OCI-LY7 (cell line): ENCODE measurements around the gene FAM107A. TPM values are rescaled to one million over a fixed set of nuclear protein-coding genes. Genes with fewer than 3 reads are reported as not detected.

Source experiments
- BruUV-seq: library from RNA; stranded (reverse); fragments of 400-500 nt; replicated peaks from 2 replicates; lab custom pipeline; 2021; lab: Mats Ljungman, UMichigan
- CTCF ChIA-PET: fragments of 300-600 bp; sonication (Branson Sonifier 250); formaldehyde crosslinking; loops from one replicate; lab custom pipeline; 2022; ENCODE audit warnings: antibody characterized with exemption; ENCODE audit not compliant: unreplicated experiment; lab: Charles Lee
- POLR2A ChIA-PET: fragments of 300-600 bp; sonication (Branson Sonifier 250); formaldehyde crosslinking; loops from one replicate; lab custom pipeline; 2022; ENCODE audit warnings: antibody characterized with exemption; lab: Charles Lee
- DNase-seq: peaks from one replicate; pipeline ENCODE4 v3.0.0-alpha.2; 2015; ENCODE audit warnings: low spot score
- H2AFZ ChIP-seq: fragments of 200-600 bp; sonication (generic), shearing (Covaris generic); 2 replicates; pipeline ENCODE4 v1.6.1; 2014; ENCODE audit warnings: mild to moderate bottlenecking, antibody characterized with exemption, low read length, moderate library complexity
- H3K27ac ChIP-seq: fragments of 200-600 bp; sonication (generic); 2 replicates; pipeline ENCODE4 v1.5.1; 2014; ENCODE audit warnings: mixed run types, low read depth, mild to moderate bottlenecking, moderate library complexity, low read length, inconsistent platforms; ENCODE audit not compliant: poor library complexity, severe bottlenecking
- H3K36me3 ChIP-seq: fragments of 200-600 bp; sonication (generic); 2 replicates; pipeline ENCODE4 v1.6.1; 2014; ENCODE audit warnings: mild to moderate bottlenecking, antibody characterized with exemption, low read length, moderate library complexity, mixed read lengths; ENCODE audit not compliant: insufficient read depth
- H3K4me1 ChIP-seq: fragments of 200-600 bp; sonication (generic); 2 replicates; pipeline ENCODE4 v1.5.1; 2014; ENCODE audit warnings: mild to moderate bottlenecking, low read length; ENCODE audit not compliant: insufficient read depth, poor library complexity, severe bottlenecking
- H3K4me2 ChIP-seq: fragments of 200-600 bp; sonication (generic); 2 replicates; pipeline ENCODE4 v1.6.1; 2014; ENCODE audit warnings: mild to moderate bottlenecking, low read length
- H3K4me3 ChIP-seq: fragments of 200-600 bp; sonication (generic); 2 replicates; pipeline ENCODE4 v1.5.1; 2014; ENCODE audit warnings: mild to moderate bottlenecking, low read depth, low read length; ENCODE audit not compliant: poor library complexity, severe bottlenecking
- H3K79me2 ChIP-seq: fragments of 200-600 bp; sonication (generic); 2 replicates; pipeline ENCODE4 v1.6.1; 2016; ENCODE audit warnings: low read depth, mild to moderate bottlenecking, low read length, moderate library complexity, mixed read lengths; ENCODE audit not compliant: insufficient read depth
- H3K9me2 ChIP-seq: fragments of 200-600 bp; sonication (generic); 2 replicates; pipeline ENCODE4 v1.6.1; 2016; ENCODE audit warnings: mild to moderate bottlenecking, low read length, mixed read lengths; ENCODE audit not compliant: insufficient read depth
- H3K9me3 ChIP-seq: fragments of 200-600 bp; sonication (generic); 2 replicates; pipeline ENCODE4 v1.6.1; 2014; ENCODE audit warnings: mild to moderate bottlenecking, mixed run types, low read length, mixed read lengths
- H4K20me1 ChIP-seq: fragments of 200-600 bp; sonication (generic); 2 replicates; pipeline ENCODE4 v1.6.1; 2014; ENCODE audit warnings: mild to moderate bottlenecking, antibody characterized with exemption, low read length, moderate library complexity, mixed read lengths; ENCODE audit not compliant: insufficient read depth
- CTCF ChIP-seq: fragments of 200-600 bp; sonication (generic); conservative IDR thresholded peaks from 2 replicates; pipeline ENCODE4 v1.5.1; 2014; ENCODE audit warnings: mild to moderate bottlenecking, antibody characterized with exemption, low read length, moderate library complexity, mixed read lengths
- EZH2phosphoT487 ChIP-seq: fragments of 200-600 bp; sonication (generic); IDR thresholded peaks from 2 replicates; pipeline ENCODE4 v1.6.1; 2018; ENCODE audit warnings: low read depth, borderline replicate concordance, mild to moderate bottlenecking, mixed run types, antibody characterized with exemption, low read length, moderate library complexity, mixed read lengths
- intact Hi-C: fragments of 100-400 bp; cut with micrococcal nuclease; formaldehyde crosslinking; loops from one replicate; pipeline ENCODE4 v1.10.0; 2022; ENCODE audit not compliant: unreplicated experiment
- total RNA-seq, 2 experiments: library from RNA; depleted of rRNA in 1 of 2; stranded (reverse); fragments of >200 nt in 1 of 2; shearing (Covaris generic) in 1 of 2; gene quantifications; 2 replicates each; pipeline ENCODE4 v1.2.3, GENCODE V29; 2014 to 2022

The FAM107A gene
- total RNA-seq, 2 experiments from 2014 or later: not detected

- H3K4me3 ChIP-seq: no peak overlapping the region
- H3K9me2 ChIP-seq: no peaks in the 10 kb centered on the region
- no peak overlapping the region for H3K27ac ChIP-seq
- ChIA-PET CTCF (no interaction called here), POLR2A (no interaction called here)
- H3K9me3 ChIP-seq: no peaks in the 10 kb centered on the region
- no peak overlapping the region for H2AFZ ChIP-seq
- TF ChIP-seq EZH2phosphoT487 (no peak), CTCF (no peak)
- H3K36me3 ChIP-seq: no peaks in the 10 kb centered on the region
- H3K4me2 ChIP-seq: no peak overlapping the region
- DNase-seq: no peak
- BruUV-seq: no TSS peak
- H4K20me1 ChIP-seq: no peaks in the 10 kb centered on the region
- H3K4me1 ChIP-seq: peaks cover 7% of the 10 kb centered on the region
- H3K79me2 ChIP-seq: no peaks in the 10 kb centered on the region
- intact Hi-C loops: no loop called here
Observed at GRCh38 chr3:58572634-58573230, 4.5 kb downstream of the FAM107A start.

DNA sequence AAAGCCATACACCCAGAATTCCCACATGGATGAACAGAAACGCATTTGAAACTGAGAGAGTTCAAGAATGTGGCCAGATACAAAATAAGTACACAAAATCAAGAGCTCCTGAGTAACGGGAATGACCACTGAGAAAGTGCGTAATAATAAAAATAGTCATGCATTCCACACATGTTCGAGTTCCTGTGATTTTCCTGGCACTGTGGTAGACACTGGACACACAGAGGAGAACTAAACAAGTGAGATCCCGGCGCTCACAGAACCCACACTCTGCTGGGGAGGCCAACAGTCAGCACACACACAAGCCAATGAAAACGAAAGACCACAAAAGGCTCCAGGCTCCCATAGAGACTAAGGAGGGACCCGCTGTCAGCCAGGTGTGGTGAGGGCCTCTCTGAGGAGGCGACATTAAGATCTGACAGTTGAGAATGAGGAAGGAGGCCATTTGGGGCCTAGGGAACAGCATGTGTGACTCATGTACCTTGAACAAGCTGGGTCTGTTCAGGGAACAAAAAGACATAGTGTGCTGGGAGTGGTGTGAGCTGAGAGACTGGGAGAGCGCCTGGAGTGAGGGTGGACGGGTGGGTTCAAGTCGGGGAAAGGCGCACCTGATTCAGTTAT is 5.1 kb downstream of the FAM107A start:
- BruUV-seq: no TSS peak
- DNase-seq: no peak

More for the DNA sequence above, 5.1 kb downstream of the FAM107A start:
- TF ChIP-seq CTCF (no peak), EZH2phosphoT487 (no peak)
- H3K4me2 ChIP-seq: no peak overlapping the region
- H3K4me3 ChIP-seq: no peak overlapping the region
- H3K27ac ChIP-seq: no peak overlapping the region
- no peaks in the 10 kb centered on the region for H4K20me1 ChIP-seq
- H3K36me3 ChIP-seq: no peaks in the 10 kb centered on the region
- CTCF ChIA-PET: no interaction called here
- POLR2A ChIA-PET: no interaction called here
- intact Hi-C loops: no loop called here
- H3K9me3 ChIP-seq: no peaks in the 10 kb centered on the region
- no peak overlapping the region for H2AFZ ChIP-seq
- no peaks in the 10 kb centered on the region for H3K79me2 ChIP-seq
- no peaks in the 10 kb centered on the region for H3K9me2 ChIP-seq
- peaks cover 7% of the 10 kb centered on the region for H3K4me1 ChIP-seq
